ENCODE data around the gene MEX3D.
"Not testable (repeated sequence)": the region's sequence is repeated elsewhere in the genome, so short reads cannot be mapped to it uniquely, and the experiment has no call there.

MEX3D gene

DNA sequence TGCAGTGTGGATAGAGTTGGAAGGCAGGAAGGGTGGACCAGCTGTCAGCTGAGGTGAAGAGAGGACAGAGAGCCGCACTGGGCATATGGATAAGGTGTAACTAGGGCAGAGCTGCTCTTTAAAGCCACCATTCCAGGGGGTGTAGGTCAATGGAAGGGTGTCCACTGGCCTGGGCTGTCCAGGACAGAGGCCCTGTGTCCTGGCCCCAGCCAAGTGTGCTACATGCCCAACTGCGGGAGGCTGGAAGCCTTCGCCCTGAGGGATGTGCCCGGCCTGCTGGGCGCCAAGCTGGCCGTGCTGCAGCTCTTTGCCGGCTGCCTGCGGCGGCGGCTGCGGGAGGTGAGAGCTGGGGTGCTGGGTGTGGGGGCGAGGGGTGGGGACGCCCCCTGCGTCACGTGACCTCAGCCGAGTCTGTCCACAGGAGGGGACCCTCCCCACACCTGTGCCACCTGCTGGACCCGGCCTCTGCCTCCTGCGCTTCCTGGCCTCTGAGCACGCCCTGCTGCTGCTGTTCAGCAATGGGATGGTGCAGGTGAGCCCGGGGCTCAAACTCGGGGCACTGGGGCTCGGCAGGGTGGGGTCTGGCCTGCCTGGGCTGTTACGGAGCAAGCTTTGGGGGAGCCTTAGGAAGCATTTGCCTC lies 34.5 kb downstream of the MEX3D start:
- no peak for FAIRE-seq

DNA sequence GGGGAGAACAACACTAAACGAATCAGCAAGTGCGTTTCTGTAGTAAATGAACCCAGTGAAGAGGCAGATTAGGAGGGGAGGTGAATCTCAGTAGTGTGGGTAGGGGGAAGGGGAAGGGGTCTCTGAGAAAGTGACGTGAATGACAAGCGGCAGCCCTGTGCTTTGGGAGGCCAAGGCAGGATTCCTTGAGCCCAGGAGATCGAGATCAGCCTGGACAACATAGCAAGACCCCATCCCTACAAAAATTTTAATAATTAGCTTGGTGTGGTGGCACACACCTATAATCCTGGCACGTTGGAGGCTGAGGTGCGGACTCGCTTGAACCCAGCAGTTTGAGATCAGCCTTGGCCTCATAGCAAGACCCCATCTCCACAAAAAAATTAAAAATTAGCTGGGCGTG lies 36.1 kb downstream of the MEX3D start:
- FAIRE-seq: no peak

- FAIRE-seq: no peak
Observed at GRCh38 chr19:1531587-1531986, 36.5 kb downstream of the MEX3D start.

GRCh38 chr19:1530856-1531255 lies 37.3 kb downstream of the MEX3D start:
- not testable (repeated sequence) for FAIRE-seq

DNA sequence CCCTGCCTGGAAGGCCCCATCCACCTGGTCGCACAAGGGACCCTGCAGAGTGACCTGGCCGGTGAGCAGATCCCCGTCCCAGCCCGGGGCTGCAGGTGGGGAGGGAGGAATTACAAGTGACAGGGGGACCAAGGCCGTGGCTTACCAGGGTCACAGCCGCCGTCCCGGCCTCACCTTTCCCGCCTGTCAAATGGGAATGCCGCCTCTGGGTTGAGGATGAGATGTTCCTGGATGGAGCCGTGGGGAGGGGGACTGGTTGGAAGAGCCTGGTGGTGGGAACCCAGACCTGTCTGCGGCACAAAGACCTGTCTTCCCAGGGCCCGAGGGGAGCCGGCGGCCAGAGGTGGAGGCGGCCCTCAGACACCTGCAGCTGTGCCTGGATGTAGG lies 38.7 kb downstream of the MEX3D start:
- FAIRE-seq: no peak

GRCh38 chr19:1528596-1529429 lies 39.3 kb downstream of the MEX3D start:
- FAIRE-seq: no peak

GRCh38 chr19:1527650-1528309 lies 40.3 kb downstream of the MEX3D start:
- no peak for FAIRE-seq

GRCh38 chr19:1526979-1527649 lies 41.0 kb downstream of the MEX3D start:
- no peak for FAIRE-seq

DNA sequence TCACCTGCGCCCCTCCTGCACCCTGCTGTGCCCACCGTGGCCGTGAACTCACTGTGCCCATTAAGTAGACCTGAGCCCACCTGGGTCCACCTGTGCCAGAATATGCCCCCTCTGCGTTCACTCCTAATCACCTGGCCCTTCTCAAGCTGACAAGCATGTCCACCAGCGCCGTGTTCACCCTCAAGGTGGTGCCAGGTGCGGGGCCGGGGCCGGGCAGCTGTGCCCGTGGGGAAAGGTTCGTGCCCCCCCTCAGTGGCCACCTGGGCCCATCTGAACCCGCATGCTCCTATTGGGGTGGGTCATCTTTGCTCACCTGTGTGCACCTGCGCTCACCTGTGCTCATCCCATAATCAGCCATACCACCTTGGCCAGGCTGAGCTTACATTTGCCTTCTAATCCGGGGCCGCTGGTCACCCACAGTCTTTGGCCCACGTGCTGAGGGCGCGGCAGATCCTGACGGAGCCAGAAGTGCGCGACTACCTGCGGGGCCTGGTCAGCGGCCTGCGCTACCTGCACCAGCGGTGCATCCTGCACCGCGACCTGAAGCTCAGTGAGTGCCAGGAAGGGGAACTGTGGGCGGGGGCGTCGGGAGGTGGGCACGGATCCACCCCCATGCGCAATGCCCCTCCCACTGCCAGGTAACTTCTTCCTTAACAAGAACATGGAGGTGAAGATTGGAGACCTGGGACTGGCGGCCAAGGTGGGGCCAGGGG lies 41.9 kb downstream of the MEX3D start:
- no peak for FAIRE-seq

DNA sequence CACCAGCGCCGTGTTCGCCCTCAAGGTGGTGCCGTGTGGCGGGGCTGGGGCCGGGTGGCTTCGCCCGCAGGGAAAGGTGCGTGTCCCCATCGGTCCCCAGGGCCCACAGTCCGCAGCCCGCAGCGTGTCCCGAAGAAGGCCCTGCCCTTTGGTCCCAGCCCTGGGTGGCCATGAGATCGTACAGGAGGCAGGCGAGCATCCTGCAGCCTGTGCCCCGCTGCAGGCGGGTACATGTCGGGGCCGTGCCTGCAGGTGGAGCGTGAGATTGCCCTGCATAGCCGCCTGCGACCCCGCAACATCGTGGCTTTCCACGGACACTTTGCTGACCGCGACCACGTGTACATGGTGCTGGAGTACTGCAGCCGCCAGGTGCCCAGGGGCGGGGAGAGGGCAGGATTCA lies 42.8 kb downstream of the MEX3D start:
- FAIRE-seq: no peak

DNA sequence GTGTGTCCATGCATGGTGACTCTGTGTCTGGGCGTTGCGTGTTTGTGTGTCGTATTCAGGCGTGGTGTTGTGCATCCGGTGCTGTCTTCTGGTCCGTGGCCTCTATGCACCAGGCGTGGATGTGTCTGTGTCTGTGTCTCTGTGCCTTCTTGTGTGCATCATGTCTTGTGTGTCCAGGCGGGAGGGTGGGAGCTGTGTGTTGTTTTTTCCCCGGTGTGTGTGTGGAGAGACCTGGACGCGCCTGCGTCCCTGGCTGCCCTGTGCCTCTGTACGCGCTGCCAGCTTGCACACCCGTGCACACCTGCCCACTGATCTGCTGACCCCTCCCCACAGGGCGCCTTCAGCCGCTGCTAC lies 43.2 kb downstream of the MEX3D start:
- no peak for FAIRE-seq

GRCh38 chr19:1524287-1524971 lies 43.7 kb downstream of the MEX3D start:
- no peak for FAIRE-seq

DNA sequence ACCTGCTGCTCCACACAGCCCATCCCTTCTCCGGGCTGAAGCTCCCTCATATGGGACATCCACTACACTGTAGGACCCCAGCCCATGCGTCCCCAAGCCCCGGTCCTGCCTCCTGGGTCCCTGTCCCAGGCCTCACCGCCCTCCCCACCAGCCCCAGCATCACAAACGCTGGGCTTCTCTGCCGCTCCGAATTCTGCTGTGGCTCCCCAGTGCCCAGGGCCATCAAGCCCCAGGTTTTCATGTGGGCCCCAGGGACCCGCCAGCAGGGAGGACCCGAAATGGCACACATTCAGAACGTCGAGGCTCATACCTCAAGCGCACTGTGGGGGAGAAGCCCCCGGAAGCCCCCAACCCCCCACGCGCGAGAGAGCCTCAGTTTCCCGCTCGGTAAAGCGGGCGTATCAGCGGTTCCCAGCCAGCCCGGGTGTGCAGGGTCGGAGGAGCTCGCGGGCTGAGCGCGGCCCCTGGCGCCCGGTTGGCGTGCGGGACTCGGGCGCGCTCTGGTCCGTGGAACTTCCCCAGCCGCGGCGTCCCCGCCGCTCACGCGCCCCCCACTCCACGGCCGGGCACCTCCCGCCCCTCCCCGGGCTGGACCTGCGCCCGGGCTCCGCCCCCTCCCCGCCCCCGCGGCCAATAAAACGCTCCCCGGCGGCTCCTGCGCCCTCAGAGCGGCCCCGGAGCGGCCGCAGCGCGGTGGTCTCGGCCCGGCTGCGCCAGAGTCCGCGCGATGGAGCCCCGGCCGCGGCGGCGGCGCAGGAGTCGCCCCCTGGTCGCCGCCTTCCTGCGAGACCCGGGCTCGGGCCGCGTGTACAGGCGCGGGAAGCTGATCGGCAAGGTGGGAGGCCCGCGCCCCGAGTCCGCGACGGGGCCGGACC lies 44.5 kb downstream of the MEX3D start, which contains the start of gene PLK5:
Gene PLK5, plus strand, starts transcription at position 666 of the 875 bp plus-strand sequence. CDS start 2,920 bp downstream, outside the sequence.
- FAIRE-seq: no peak

GRCh38 chr19:1522838-1523237 lies 45.3 kb downstream of the MEX3D start:
- FAIRE-seq: no peak

DNA sequence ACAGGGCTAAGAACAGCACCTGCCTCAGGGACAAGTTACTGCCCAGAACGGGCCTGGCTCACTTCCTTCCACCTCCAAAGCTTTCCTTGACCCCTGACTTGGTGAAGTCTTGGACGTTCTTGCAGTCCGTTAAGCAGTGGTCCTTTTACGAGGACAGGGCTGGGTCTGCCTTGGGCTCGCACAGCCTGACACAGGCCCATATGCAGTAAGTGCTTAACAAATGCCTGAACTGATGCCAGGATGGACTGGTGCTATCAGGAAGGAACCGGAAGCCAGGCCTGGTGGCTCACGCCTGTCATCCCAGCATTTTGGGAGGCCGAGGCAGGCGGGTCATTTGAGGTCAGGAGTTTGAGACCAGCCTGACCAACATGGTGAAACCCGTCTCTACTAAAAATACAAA lies 46.1 kb downstream of the MEX3D start:
- no peak for FAIRE-seq

- no peak for FAIRE-seq
Observed at GRCh38 chr19:1521636-1522035, 46.5 kb downstream of the MEX3D start.

- FAIRE-seq: no peak
Observed at GRCh38 chr19:1520203-1520780, 47.8 kb downstream of the MEX3D start.

- FAIRE-seq: not testable (repeated sequence)
Observed at GRCh38 chr19:1519802-1520201, 48.3 kb downstream of the MEX3D start.

DNA sequence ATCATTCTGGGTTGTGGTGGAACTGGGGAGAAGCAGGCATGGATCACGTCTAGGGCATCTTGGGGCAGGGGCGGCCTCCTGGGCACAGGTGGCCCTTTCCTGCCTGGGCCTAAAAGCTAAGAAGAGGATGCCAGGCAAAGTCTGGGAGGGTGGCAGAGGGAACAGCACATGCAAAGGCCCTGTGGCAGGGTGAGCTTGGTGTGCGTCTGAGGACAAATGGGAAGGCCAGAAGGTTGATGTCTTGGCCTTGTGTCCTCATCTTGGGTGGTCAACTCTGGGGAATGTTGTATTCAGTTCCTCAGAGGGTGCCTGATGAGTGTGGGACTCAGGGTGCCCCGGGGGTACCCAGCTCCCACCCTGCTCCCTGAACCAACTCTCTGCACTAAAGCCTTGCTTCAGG lies 49.7 kb downstream of the MEX3D start:
- no peak for FAIRE-seq

GRCh38 chr19:1516395-1516753 lies 51.8 kb downstream of the MEX3D start:
- FAIRE-seq: no peak
